Glomerular visceral epithelial cell (primary cell): ENCODE data around the gene CFAP65.

Experiments used
- DNase-seq: peaks from one replicate; pipeline ENCODE4 v3.0.0-alpha.2; 2016; ENCODE audit errors: extremely low spot score

Gene CFAP65

GRCh38 chr2:218992703-218993344, 48.5 kb downstream of the CFAP65 start:
- no peak for DNase-seq

GRCh38 chr2:218992196-218992595, 49.1 kb downstream of the CFAP65 start:
- DNase-seq, result no peak

DNA sequence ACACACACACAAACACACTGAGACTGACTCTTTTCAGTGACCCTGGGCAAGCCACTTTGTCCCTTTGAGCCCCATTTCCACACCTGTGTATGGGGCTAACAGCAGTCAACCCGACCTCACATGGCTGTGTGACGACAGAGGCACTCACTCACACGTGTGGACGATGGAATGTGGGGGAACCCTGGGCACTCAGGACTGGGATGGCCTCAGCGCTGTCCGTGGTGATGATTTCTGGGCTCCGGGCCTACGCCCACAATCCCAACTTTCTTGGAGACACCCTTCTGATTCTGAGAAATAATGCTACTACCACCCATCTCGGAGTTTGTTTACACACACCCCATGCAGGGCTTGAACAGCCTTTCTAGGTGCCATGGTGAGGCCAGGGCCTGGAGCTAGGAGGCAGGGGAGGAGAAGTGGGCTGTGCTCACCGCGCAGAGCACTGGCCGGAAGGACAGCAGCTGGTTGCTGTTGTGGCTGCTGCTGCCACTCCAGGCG, 49.6 kb downstream of the CFAP65 start:
- no peak for DNase-seq

DNA sequence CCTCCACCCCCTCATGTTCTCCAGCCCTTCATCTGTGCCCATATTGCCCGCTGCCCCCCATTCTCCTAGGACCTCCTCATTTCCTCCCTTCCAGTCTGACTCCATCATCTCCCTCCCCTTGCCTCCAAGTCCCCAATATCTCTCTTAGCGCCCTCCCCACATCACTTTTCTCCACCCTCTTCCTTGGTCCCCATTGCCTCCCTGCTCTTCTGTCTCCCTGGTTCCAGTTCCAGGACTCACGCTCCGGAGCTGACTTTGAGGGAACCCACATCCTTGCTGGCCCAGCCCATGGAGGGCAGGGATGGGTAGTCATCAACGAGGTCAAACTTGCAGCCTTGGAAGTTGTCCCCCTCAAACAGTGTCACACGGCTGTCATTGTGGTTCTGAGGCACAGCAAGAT, 50.7 kb downstream of the CFAP65 start:
- no peak for DNase-seq

- no peak for DNase-seq
Measured at GRCh38 chr2:218990052-218990451, 51.3 kb downstream of the CFAP65 start.

DNA sequence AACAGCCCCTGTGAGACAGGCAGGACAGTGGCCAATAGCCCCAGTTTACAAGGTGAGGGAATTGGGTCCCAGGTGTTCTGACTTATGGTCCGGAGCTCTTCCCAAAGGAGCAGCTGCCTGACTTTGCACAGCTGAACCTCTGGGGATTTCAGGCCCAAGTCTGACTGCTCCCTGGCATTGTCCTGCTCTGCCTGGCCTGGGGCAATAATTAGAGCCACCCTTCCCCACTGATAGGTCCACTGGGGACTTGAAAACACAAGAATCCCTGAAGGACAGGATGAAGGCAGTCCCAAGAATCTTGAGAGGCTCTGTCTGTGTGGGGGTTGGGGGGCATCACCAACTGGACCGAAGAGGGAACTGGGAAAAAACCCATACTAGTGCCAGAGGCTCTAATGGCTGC, 52.7 kb downstream of the CFAP65 start:
- no peak for DNase-seq

GRCh38 chr2:218988164-218988563, 53.2 kb downstream of the CFAP65 start:
- DNase-seq, result no peak

GRCh38 chr2:218986148-218986761, 55.1 kb downstream of the CFAP65 start:
- no peak for DNase-seq

GRCh38 chr2:218985325-218986091, 55.8 kb downstream of the CFAP65 start:
- no peak for DNase-seq

GRCh38 chr2:218985021-218985324, 56.3 kb downstream of the CFAP65 start, which contains the start of gene FEV:
FEV (minus strand) TSS chr2:218985184; CDS start chr2:218985075, 109 bp downstream.
- DNase-seq, result no peak

- DNase-seq, result no peak
Measured at GRCh38 chr2:218984239-218985020, 56.9 kb downstream of the CFAP65 start.

DNA sequence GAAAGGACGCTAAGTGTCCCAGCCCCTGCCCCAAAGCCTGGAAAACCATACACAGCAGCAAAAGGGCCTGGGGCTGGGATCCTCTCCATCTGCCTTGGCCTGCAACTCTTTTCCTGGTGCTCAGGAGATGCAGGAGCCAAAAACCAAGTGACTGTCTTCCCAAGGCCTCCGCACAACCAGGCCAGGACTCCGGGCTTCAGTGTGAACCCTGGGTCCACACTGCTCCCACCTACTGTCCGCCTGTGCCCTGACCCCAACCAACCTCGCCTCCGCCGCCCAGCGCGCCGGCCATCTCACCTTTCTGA, 57.4 kb downstream of the CFAP65 start:
- DNase-seq, result no peak

DNA sequence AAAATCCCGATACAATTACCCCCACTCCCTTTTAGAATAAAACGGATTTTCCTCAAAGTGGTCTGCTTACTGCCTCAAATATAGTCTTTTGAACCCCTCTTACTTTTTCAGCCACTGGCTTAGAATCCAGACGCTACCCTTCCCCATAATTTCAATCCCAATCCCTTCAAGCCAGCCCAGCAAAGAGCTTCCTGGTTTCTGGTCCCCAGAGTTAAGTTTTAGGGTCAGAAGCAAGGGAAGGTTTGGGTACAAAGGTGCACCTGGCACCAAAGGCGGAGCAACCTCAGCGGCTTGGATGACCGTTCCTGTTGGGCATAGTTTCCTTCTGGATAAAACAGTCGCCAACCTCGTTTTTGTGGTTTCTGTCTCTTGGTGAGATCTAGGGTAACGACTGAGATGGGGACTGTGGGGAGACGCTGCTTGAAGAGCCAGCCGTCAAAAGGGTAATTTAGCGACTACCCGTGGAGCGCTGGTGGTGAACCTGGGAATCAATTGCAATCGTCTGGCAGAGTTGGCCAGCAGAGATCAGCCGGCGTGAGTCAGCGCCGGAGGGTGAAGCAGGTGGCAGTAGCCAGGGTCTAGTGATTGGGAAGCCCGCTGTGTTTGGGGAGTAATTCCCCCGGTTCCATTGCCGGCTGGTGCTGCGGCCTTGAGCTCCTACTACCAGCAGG, 57.9 kb downstream of the CFAP65 start:
- no peak for DNase-seq

DNA sequence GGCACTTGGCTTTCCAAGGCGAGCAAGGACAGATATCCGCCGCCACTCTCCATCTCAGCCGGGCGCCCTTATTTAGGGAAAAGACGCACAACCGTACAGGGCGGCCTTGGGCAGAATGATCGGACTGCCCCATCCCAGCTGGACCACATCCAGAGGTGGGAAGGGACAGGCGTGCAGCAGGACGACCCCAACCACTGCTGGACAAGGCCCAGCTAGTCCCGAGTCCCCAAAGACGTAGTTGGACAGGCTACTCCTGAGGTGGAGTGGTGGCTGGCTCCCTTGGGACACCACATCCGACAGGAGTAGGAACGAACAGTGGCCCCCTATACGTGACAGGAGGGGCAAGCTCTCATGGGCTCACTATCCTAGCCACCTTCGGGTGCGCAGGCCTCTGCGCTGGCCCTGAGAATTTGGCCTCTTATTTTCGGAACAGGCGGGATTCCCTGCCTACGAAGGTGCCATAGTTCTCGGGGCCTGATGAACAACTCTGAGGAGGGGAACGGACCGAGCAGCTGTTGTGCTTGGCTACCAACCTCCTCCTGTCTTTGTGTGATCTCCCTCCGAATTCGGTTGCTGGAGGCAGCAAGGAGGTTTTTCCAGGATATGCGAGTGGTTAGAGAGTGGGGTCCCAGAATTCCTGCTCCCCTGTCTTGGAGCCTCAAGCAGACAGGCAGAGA, 58.6 kb downstream of the CFAP65 start:
- no peak for DNase-seq

GRCh38 chr2:218981881-218982585, 59.3 kb downstream of the CFAP65 start:
- no peak for DNase-seq

DNA sequence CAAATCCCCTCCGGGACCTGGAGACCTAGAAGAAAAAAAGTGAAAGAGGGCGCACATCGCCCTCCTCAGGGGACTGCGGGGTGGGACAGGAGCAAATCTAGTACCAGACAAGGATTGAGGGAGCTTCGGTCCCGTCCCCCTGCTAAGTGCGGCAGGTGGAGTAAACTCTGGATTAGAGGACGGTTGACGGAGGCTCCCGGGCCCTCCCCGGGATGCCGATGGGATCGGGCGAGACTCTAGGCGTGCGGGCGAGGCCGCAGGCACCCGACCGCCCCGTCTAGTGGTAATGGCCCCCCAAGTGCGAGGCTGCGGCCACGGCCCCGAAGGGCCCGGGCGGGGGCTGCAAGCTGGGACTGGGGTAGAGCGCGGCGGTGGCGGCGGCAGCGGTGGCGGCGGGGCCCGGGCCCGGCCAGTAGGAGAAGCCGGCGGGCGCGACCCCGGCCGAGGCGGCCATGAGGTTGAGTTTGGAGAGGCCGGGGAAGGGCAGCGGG, 59.9 kb downstream of the CFAP65 start:
- no peak for DNase-seq

GRCh38 chr2:218980735-218981389, 60.5 kb downstream of the CFAP65 start:
- no peak for DNase-seq

DNA sequence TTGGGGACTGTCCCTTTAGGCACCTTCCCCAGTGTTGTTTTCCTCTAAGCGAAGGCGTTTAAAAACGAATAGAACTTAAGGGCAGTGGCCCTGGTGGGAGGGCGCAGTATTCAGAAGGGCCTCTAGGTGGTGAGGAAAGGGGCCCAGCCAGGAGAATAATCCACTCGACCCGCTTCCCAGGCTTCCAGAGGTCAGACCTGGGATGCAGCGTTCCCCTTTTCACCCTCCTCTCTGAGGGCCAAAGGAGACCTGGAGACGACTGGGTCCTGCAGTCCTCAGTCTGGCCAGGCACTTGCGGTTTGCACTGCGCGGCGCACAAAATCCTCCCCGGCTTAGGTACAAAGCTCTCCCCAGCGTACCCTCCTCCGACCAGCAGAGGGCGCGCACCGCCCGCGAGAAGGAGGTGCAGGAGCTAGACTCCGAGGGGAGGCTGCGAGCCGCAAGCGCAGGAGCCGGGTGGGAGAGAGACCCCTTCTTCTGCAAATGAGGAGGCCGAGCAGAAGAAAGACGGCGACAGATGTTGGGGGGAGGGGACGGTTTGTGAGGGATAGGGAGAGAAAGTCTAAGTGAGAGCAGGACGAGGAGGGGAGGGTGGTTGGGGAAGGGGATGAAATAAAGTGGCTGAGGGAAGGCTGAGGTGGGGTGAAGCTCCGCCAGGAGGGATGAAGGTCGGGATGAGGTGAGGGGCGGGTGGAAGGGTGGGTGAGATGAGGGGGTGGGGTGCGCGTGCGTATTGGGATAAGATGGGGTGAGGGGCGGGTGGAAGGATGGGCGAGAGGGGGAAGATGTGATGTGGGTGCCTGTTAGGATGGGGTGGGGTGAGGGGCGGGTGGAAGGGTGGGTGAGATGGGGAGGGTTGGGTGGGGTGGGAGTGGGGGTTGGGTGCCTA, 61.2 kb downstream of the CFAP65 start:
- DNase-seq, result peak; percentile 81
